Measurements from ENCODE around the gene FBXO41.

GRCh38 chr2:73259704-73260337 is 24.5 kb downstream of the FBXO41 start:
- TF ChIP-seq GABPA (IDR thresholded peaks at IDR 0.05; ENCODE audit: low read depth) (no peak), CTCF (IDR thresholded peaks at IDR 0.05; ENCODE audit: insufficient read depth, low read length) (no peak), POLR2AphosphoS5 (IDR thresholded peaks at IDR 0.05; ENCODE audit: low read depth) (no peak), REST (IDR thresholded peaks at IDR 0.05; ENCODE audit: insufficient replicate concordance, low read depth) (no peak)

Data from HL-60 (cell line).